HG03378 (cell line): ENCODE data around the gene YOD1.

ENCODE experiments used
- ATAC-seq: cut with Tn5 transposase; IDR thresholded peaks from one replicate; pipeline ENCODE4 v1.9.1; 2021; ENCODE audit warnings: mild to moderate bottlenecking, moderate library complexity; ENCODE audit not compliant: unreplicated experiment

YOD1 gene

DNA sequence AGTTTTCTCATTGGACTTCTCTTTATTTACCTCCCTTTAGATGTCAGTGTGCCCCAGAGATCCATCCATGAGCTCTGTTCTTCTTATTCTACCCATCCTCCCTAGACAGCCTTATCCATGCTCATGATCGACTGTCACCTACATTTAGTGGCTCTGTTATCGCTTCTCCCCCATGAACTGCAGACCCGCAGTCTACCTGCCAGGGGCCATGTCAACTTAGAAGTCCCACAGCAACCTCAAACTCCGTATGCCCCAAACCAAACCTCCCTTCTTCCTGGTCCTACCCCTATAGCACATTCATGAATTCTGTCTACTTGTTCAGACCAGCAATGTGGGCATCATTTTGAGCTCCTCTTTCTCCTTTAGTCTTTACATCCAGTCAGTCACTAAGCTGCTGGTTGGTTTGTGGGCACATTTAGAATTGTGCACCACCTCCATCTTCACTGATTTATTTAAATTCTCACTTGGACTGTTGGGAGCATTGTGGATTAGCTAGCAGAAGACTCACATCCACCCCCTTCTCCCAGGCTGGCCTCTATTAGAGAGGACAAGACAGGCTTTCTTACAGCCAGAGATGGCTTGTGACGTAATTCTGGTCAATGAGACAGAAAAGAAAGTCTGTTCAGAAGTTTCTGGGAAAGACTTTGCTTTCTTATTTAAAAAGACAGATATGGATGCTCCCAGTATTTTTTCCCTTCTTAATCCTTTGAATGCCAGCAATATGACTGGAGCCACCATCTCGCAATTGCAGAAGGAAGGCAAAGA, 37.5 kb downstream of the YOD1 start:
- ATAC-seq, result no peak

DNA sequence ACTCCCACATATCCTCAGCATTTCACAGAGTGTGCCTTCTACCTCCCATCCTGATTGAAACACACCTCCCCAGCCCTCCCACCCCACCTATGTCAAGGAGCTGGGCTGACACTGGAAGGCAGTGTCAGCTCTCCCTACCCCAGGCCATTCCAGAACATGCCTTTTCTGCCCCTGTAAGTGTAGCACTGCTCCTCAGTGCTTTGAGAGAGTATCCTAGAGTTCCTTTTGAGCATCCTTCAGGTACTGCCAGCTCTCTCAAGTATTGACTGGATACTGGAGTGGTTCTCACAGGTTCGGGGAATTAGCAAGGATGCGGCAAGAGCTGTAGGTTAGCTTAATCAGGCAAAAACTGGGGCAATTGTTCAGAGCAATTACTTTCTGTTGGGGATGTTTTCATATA, 40.3 kb downstream of the YOD1 start:
- no peak for ATAC-seq

DNA sequence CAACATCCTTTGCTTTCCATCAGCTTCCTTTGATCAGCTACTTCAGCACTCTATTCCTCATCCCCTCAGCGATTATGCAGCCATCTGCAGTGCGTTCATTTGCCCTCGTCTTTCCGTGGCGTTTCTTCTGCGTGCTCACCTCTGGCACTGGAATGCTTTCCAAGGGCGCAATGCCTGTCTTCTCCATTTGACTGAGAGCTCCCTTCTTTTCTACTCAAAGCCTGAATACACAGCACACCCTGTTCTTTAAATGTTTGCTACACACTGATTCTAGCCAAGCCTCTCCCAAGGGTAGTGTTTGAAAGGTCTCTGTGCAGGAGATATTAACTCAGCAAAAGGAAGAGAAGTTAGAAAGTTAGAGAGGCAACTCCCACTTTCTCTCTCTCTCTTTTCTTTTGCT, 41.1 kb downstream of the YOD1 start:
- no peak for ATAC-seq

DNA sequence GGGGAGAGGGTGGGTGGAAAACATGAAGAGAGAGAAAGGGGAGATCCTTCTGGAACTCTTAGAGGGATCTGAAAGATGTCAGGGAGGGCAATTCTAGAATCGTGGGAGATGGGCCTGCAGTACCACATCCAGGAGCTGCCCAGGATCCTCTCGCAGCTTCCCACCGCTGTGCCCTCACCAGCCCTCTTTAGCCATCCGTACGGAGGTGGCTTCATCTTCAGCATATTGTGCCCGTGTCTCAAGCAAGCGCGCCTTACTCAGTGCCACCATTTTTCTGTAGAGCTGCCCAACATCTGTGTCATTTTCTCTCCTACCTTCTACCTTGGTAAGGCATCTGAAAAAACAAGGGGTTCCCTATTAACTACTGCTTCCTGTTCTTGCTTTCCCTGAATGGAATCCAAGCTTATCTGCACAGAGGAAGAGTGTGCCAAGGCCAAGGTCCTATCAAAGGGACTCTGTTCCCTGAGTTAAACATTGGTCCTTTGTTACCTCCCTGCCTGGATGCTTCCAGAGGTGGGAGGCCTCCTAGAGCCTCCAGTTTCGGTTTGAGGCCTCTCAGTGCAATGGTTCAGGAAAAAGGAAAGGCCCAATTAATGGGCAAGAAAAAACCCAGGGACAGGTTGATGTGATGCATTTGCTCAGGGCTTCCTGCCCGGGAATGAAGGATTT, 41.7 kb downstream of the YOD1 start:
- ATAC-seq, result no peak

DNA sequence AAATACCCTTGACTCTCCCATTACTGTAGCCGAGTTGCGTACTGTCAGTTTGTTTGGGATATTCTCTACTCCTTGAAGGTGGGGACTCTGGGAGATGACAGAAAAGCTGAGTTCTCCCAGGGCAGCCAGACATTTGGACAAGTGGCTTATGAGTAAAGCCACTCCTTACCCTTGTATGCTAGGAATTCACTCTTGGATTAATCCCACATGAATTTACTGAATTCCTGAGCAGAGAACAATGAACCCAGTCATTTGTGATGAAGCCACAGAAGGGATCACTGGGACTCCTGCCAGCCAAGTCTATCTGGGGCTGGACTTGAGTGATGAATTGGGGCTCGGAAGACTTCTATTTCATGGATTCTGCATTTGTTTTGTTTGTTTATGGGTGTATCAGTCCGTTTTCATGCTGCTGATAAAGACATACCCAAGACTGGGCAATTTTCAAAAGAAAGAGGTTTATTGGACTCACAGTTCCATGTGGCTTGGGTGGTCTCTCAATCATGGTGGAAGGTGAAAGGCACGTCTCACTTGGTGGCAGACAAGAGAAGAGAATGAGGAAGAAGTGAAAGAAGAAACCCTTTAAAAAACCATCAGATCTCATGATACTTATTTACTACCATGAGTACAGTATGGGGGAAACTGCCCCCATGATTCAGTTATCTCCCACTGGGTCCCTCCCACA, 43.5 kb downstream of the YOD1 start:
- no peak for ATAC-seq

DNA sequence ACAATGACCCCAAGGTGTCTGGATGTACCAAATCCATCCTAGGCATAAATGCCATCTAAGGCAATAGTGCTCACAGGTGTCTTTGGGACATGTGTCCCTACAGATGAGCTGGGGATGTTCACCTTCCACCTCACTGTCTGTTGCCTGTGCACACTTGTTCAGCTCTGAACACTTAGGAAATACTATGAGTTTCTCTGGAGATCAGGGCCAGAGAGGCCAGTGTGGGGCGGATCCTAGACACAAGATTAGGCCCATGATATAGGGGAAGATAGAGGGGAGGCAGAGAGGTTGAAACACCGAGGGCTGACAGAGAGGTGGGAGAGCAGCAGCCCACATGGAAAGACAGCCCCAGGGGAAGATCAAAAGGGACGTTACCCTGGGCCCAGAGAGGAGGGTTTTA, 44.1 kb downstream of the YOD1 start:
- ATAC-seq, result no peak

DNA sequence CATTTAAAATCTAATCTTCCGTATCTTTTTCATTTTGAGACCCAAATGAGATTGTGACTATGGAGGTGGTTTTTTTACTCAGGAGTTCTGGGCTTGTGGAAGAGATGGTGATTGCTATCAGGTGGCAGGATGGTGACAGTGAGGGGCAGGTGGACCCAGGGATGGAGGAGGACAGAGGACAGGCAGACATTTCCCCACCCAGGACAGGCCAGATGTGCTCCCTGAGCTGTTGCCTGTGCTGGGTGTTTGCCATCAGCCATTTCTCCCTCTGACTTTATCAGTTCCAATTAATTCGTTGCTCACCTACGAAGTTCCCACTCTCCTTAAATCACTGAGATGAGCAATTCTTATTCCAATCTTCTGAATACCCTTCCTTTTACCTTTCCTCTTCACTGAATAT, 44.9 kb downstream of the YOD1 start:
- no peak for ATAC-seq

DNA sequence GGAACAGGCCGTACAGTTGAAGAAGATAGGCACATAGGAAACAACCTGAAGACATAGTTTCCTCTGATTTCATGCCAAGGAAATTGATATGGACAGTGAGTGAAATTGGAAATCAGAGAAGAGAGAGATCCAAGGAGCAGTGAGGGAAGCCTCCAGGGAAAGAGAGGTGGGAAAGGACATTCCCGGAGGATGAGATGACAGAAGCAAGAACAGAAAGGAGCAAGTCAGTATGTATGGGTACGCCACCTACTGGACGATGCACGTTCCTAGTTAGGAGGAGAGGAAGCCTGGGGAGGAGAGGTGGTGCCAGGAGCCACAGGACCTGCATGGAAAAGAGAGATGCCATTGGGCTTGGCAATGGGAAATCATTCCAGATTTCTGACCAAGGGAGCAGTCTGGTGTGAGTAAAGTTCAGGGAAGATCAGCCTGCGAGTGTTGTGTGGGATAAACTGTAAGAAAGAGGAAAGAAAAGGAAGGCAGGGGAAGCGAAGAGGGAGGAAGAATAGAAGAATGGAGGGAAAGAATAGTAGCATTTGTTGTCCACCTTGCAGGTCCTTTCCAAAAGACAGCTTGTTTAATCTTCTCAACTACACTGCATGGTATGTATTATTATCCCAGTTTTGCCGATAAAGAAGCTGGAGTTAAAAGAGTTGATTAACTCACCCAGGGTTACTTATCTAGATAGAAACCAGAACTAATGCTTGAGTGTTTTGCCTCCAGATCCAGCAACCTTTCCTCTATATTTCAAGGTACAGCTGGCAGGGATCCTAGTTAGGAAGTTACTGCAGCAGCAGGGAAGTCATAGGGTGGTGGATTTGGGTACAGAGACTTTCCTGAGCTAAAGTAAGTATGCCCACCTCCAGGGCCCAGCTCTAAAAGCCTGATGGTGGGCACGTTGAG, 45.8 kb downstream of the YOD1 start:
- no peak for ATAC-seq

DNA sequence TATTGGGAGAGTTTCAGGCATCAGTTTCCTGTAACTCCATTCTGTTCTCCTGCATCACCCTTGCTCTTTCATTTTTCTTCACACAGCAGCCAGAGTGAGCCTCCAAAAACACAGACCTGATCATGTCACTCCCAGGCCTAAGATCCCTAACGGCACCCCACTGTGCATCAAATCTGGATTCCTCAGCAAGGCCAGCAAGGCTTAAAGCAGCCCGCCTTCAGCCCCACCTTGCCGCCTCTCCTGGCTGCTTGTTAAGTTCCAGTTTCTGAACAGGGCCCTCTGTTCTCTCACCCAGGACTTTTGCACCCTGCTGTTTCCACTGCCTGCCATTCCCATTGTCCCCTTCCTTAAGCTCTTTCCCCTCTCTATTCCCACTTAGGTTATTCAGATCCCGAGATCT, 47.8 kb downstream of the YOD1 start:
- no peak for ATAC-seq

DNA sequence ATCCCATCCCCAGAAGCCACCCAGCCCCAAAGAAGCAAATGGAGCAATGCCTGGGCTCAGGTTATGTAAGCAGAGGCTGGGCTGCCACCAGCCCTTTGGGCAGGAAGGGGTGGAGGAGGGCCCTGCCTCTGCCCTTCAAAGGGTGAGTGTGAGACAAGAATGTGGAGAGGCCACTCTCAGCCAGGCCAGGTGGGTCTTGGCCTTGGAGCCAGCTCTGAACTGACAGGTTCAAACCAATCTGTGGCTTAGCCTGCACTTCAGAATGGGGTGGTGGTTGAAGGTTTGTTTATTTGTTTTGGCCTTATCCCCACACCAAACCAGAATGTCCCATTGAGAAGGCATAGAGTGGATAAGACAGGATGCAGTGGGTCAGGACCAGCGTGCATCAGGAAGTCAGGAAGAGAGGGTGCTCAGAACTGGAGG, 48.3 kb downstream of the YOD1 start:
- ATAC-seq, result no peak

DNA sequence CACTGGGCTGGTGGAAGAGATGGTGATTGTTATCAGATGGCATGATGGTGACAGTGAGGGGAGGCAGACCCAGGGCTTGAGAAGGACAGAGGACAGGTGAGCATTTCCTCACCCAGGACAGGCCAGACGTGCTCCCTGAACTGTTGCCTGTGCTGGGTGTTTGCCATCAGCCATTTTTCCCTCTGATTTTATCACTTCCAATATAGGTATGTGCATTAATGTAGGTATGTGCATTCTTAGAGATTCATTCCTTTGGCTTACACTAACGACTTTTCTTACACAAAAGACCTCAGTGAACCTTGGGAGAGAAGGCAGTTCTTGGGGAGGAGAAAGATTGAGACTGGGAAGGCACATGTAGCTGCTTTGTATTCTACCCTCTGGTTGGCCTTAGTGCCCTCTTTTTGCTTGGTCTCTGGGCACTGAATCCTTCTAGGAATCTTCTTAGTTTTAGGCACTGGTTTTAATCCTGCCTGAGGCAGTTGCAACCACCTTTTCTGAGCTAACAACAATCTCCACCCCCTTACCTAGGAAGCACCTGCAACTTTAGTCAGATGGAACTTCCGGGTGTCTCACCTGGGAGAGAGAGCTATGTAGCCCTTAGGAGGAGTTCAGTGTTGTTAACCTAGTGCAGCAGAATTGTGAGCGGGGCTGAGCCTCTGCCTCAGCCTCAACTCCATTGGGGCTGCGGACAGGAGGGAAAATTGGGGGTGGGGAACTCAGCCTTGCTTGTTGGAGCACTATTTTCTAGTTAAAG, 49.3 kb downstream of the YOD1 start:
- ATAC-seq, result no peak

DNA sequence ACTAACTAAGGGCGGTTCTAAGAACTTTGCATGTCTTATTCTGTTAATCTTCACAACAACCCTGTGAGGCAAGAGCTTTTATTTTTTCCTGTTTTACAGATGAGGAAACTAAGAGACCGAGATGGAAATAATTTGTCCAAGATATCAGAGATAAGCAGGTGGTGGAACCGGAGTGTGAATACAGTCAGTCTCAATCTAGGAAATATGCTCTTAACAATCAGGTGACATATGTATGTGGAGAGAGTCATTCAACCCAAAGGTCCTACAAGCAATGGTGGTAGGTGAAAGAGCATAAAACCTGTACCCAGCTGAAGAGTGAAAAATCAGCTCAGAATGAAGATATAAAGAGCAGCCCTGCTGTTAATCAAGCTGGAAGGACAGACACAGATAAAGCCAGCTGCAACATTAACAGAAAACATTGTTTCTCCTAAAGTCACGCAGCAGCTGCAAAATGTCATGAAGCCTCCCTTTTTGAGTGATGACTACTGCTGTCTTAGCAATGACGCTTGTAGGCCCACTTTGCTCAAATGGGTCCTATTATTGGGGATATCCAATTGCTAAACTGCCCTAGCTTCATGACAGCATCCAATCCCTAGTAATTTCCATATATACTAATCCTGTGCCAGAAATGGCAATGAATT, 50.2 kb downstream of the YOD1 start:
- ATAC-seq, result no peak

DNA sequence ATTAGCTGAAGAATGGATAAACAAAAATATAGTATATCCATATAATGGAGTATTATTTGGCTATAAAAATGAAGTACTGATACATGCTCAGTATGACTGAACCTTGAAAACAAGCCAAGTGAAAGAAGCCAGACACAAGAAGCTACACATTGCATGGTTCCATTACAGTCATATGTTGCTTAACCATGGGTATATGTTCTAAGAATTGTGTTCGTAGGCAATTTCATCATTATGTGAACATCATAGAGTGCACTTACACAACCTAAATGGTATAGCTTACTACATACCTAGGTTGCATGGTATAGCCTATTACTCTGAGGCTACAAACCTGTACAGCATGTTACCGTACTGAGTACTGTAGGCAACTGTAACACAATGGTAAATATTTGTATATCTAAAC, 52.2 kb downstream of the YOD1 start:
- no peak for ATAC-seq
